ENCODE measurements around the gene CEP95.
A peak's percentile ranks its signal among the peaks of the same experiment; 100 is the strongest.

CEP95 gene

GRCh38 chr17:64533784-64534183 lies 27.0 kb downstream of the CEP95 start:
- 98% methylated on average over 2 of the region's 2 CpGs for WGBS
- H2BK120ac ChIP-seq (ENCODE audit: low read depth, low read length), result no peak overlapping the region
- H3K23ac ChIP-seq (ENCODE audit: low read length in 2 of 2), result no peak overlapping the region
- peaks cover 8% of the 10 kb centered on the region for H3K4me1 ChIP-seq (ENCODE audit: control insufficient read depth, insufficient read depth, low read depth, low read length)
- no peak for DNase-seq
- H3K9me3 ChIP-seq (ENCODE audit: control insufficient read depth, low read length), result no peaks in the 10 kb centered on the region
- H3K36me3 ChIP-seq (ENCODE audit: control insufficient read depth in 1 of 2, insufficient read depth in 2 of 2, low read depth in 1 of 2, low read length in 2 of 2), result peaks cover 34 to 100% of the 10 kb centered on the region in 2 experiments
- H2BK15ac ChIP-seq (ENCODE audit: low read depth, poor library complexity, severe bottlenecking), result no peak overlapping the region
- H3K4ac ChIP-seq (ENCODE audit: low read depth in 1 of 2, low read length in 2 of 2), result no peak overlapping the region
- no peaks in the 10 kb centered on the region for H3K27me3 ChIP-seq (ENCODE audit: control insufficient read depth in 1 of 2, insufficient read depth in 1 of 2, low read length in 2 of 2)
- peaks cover 2% of the 10 kb centered on the region for H3K79me1 ChIP-seq (replicated peaks; ENCODE audit: low read length, poor library complexity, severe bottlenecking)
- no peak overlapping the region for H2AK5ac ChIP-seq (ENCODE audit: low read length, severe bottlenecking)
- peak overlapping the region; percentile 15 for H3K27ac ChIP-seq (ENCODE audit: low read length, poor library complexity, severe bottlenecking)
- no peak overlapping the region for H3K4me2 ChIP-seq (ENCODE audit: low read length, poor library complexity, severe bottlenecking)
- H3K14ac ChIP-seq (ENCODE audit: low read length in 2 of 2), result no peak overlapping the region
- no peak overlapping the region for H2BK5ac ChIP-seq (ENCODE audit: low read depth, low read length, poor library complexity, severe bottlenecking)
- no peak overlapping the region for H2BK12ac ChIP-seq (ENCODE audit: low read length in 2 of 2)
- no peak overlapping the region for H2AFZ ChIP-seq (ENCODE audit: low read depth, low read length)
- no peak overlapping the region for H4K8ac ChIP-seq (ENCODE audit: low read length)
- no peak overlapping the region for H3K18ac ChIP-seq (ENCODE audit: low read depth in 1 of 2, low read length in 2 of 2)
- no peak overlapping the region for H4K91ac ChIP-seq (ENCODE audit: low read length)
- no peak overlapping the region for H3K9ac ChIP-seq (ENCODE audit: low read length)
- no peak overlapping the region for H3K4me3 ChIP-seq (ENCODE audit: insufficient read depth in 1 of 2, low read depth in 1 of 2, low read length in 2 of 2)

DNA sequence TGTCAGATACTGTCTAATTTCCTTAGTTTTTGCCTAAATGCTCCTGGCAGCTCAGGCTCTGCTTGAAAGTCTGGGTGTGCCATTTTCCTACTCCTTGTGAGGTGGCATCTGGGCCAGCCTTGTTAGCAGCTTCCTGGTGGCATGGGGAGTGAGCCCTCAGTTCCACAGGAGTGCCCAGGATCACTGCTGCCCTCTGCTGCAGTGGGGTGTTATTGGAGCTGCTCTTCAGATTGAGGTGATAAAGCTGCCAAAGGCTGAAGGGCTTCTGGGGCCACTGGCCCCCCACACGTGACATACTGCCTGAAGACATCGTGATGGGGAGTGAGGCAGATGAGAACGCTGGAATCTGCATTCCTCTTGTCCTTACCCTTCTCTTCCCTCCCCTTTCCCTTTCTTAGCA lies 27.4 kb downstream of the CEP95 start:
- WGBS, result 91% methylated on average over 2 of the region's 3 CpGs

DNA sequence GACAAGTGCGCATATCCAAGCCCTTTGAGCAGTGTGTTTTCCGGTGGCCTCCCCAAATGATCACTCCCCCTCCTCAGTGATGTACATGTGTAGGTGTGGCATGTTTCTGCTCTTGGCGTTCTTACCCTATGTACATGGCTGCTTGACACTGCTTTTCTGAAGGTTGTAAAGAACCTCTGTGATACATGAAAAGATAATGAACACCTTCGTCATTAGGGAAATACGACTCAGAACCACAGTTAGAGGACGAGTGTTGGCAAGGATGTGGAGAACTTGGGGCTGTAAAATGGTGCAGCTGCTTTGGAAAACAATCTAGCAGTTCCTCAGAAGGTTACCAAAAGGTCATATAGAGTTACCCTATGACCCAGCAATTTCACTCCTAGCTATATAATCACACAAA lies 28.6 kb downstream of the CEP95 start:
- peaks cover 4% of the 10 kb centered on the region for H3K79me1 ChIP-seq (replicated peaks; ENCODE audit: low read length, poor library complexity, severe bottlenecking)
- H3K9me3 ChIP-seq (ENCODE audit: control insufficient read depth, low read length), result no peaks in the 10 kb centered on the region
- H3K18ac ChIP-seq (ENCODE audit: low read depth in 1 of 2, low read length in 2 of 2), result no peak overlapping the region
- no peak overlapping the region for H3K4ac ChIP-seq (ENCODE audit: low read depth in 1 of 2, low read length in 2 of 2)
- no peak overlapping the region for H2BK5ac ChIP-seq (ENCODE audit: low read depth, low read length, poor library complexity, severe bottlenecking)
- WGBS, result 82% methylated on average over 4 of the region's 6 CpGs
- H2BK12ac ChIP-seq (ENCODE audit: low read length in 2 of 2), result no peak overlapping the region
- no peak overlapping the region for H3K14ac ChIP-seq (ENCODE audit: low read length in 2 of 2)
- peak overlapping the region; percentile 6 for H3K9ac ChIP-seq (ENCODE audit: low read length)
- peak overlapping the region; percentile 50 for H3K27ac ChIP-seq (ENCODE audit: low read length, poor library complexity, severe bottlenecking)
- H2BK15ac ChIP-seq (ENCODE audit: low read depth, poor library complexity, severe bottlenecking), result no peak overlapping the region
- H3K27me3 ChIP-seq (ENCODE audit: control insufficient read depth in 1 of 2, insufficient read depth in 1 of 2, low read length in 2 of 2), result no peaks in the 10 kb centered on the region
- no peak overlapping the region for H2AK5ac ChIP-seq (ENCODE audit: low read length, severe bottlenecking)
- no peak for DNase-seq
- H2BK120ac ChIP-seq (ENCODE audit: low read depth, low read length), result no peak overlapping the region
- H3K23ac ChIP-seq (ENCODE audit: low read length in 2 of 2), result no peak overlapping the region
- H3K4me3 ChIP-seq (ENCODE audit: insufficient read depth in 1 of 2, low read depth in 1 of 2, low read length in 2 of 2), result no peak overlapping the region
- H3K4me1 ChIP-seq (ENCODE audit: control insufficient read depth, insufficient read depth, low read depth, low read length), result peaks cover 9% of the 10 kb centered on the region
- H3K4me2 ChIP-seq (ENCODE audit: low read length, poor library complexity, severe bottlenecking), result no peak overlapping the region
- H3K36me3 ChIP-seq (ENCODE audit: control insufficient read depth in 1 of 2, insufficient read depth in 2 of 2, low read depth in 1 of 2, low read length in 2 of 2), result peaks cover 41 to 100% of the 10 kb centered on the region in 2 experiments
- H4K91ac ChIP-seq (ENCODE audit: low read length), result no peak overlapping the region
- no peak overlapping the region for H4K8ac ChIP-seq (ENCODE audit: low read length)
- no peak overlapping the region for H2AFZ ChIP-seq (ENCODE audit: low read depth, low read length)

More for the DNA sequence above, 27.4 kb downstream of the CEP95 start:
- H3K27ac ChIP-seq (ENCODE audit: low read length, poor library complexity, severe bottlenecking), result peak overlapping the region; percentile 15
- peaks cover 4% of the 10 kb centered on the region for H3K79me1 ChIP-seq (replicated peaks; ENCODE audit: low read length, poor library complexity, severe bottlenecking)
- no peak overlapping the region for H2BK120ac ChIP-seq (ENCODE audit: low read depth, low read length)
- no peak overlapping the region for H4K91ac ChIP-seq (ENCODE audit: low read length)
- peaks cover 8% of the 10 kb centered on the region for H3K4me1 ChIP-seq (ENCODE audit: control insufficient read depth, insufficient read depth, low read depth, low read length)
- H3K14ac ChIP-seq (ENCODE audit: low read length in 2 of 2), result no peak overlapping the region
- H3K27me3 ChIP-seq (ENCODE audit: control insufficient read depth in 1 of 2, insufficient read depth in 1 of 2, low read length in 2 of 2), result no peaks in the 10 kb centered on the region
- no peak overlapping the region for H3K4ac ChIP-seq (ENCODE audit: low read depth in 1 of 2, low read length in 2 of 2)
- H3K9ac ChIP-seq (ENCODE audit: low read length), result no peak overlapping the region
- no peak overlapping the region for H2AFZ ChIP-seq (ENCODE audit: low read depth, low read length)
- no peak for DNase-seq
- no peaks in the 10 kb centered on the region for H3K9me3 ChIP-seq (ENCODE audit: control insufficient read depth, low read length)
- no peak overlapping the region for H2BK15ac ChIP-seq (ENCODE audit: low read depth, poor library complexity, severe bottlenecking)
- H3K4me2 ChIP-seq (ENCODE audit: low read length, poor library complexity, severe bottlenecking), result no peak overlapping the region
- H3K23ac ChIP-seq (ENCODE audit: low read length in 2 of 2), result no peak overlapping the region
- peak overlapping the region; percentile 57 for H4K8ac ChIP-seq (ENCODE audit: low read length)
- H2AK5ac ChIP-seq (ENCODE audit: low read length, severe bottlenecking), result no peak overlapping the region
- H3K36me3 ChIP-seq (ENCODE audit: control insufficient read depth in 1 of 2, insufficient read depth in 2 of 2, low read depth in 1 of 2, low read length in 2 of 2), result peaks cover 36 to 100% of the 10 kb centered on the region in 2 experiments
- H3K4me3 ChIP-seq (ENCODE audit: insufficient read depth in 1 of 2, low read depth in 1 of 2, low read length in 2 of 2), result no peak overlapping the region
- H2BK5ac ChIP-seq (ENCODE audit: low read depth, low read length, poor library complexity, severe bottlenecking), result no peak overlapping the region
- no peak overlapping the region for H2BK12ac ChIP-seq (ENCODE audit: low read length in 2 of 2)
- peak overlapping the region in 1 of 2 experiments; percentile 18 for H3K18ac ChIP-seq (ENCODE audit: low read depth in 1 of 2, low read length in 2 of 2)

GRCh38 chr17:64536913-64537312 lies 30.1 kb downstream of the CEP95 start:
- no peak overlapping the region for H3K9ac ChIP-seq (ENCODE audit: low read length)
- no peak overlapping the region for H2BK12ac ChIP-seq (ENCODE audit: low read length in 2 of 2)
- no peak overlapping the region for H3K4ac ChIP-seq (ENCODE audit: low read depth in 1 of 2, low read length in 2 of 2)
- H2BK5ac ChIP-seq (ENCODE audit: low read depth, low read length, poor library complexity, severe bottlenecking), result no peak overlapping the region
- no peaks in the 10 kb centered on the region for H3K27me3 ChIP-seq (ENCODE audit: control insufficient read depth in 1 of 2, insufficient read depth in 1 of 2, low read length in 2 of 2)
- peak overlapping the region; percentile 21 for H3K27ac ChIP-seq (ENCODE audit: low read length, poor library complexity, severe bottlenecking)
- WGBS, result 100% methylated on average over 1 of the region's 2 CpGs
- peak overlapping the region in 1 of 2 experiments; percentile 30 for H3K23ac ChIP-seq (ENCODE audit: low read length in 2 of 2)
- peaks cover 44 to 96% of the 10 kb centered on the region in 2 experiments for H3K36me3 ChIP-seq (ENCODE audit: control insufficient read depth in 1 of 2, insufficient read depth in 2 of 2, low read depth in 1 of 2, low read length in 2 of 2)
- no peak overlapping the region for H2BK120ac ChIP-seq (ENCODE audit: low read depth, low read length)
- no peak overlapping the region for H3K14ac ChIP-seq (ENCODE audit: low read length in 2 of 2)
- H2AK5ac ChIP-seq (ENCODE audit: low read length, severe bottlenecking), result no peak overlapping the region
- H4K91ac ChIP-seq (ENCODE audit: low read length), result no peak overlapping the region
- H3K79me1 ChIP-seq (replicated peaks; ENCODE audit: low read length, poor library complexity, severe bottlenecking), result peaks cover 9% of the 10 kb centered on the region
- DNase-seq, result no peak
- no peak overlapping the region for H3K4me2 ChIP-seq (ENCODE audit: low read length, poor library complexity, severe bottlenecking)
- H3K4me3 ChIP-seq (ENCODE audit: insufficient read depth in 1 of 2, low read depth in 1 of 2, low read length in 2 of 2), result no peak overlapping the region
- H2BK15ac ChIP-seq (ENCODE audit: low read depth, poor library complexity, severe bottlenecking), result no peak overlapping the region
- H4K8ac ChIP-seq (ENCODE audit: low read length), result no peak overlapping the region
- no peaks in the 10 kb centered on the region for H3K9me3 ChIP-seq (ENCODE audit: control insufficient read depth, low read length)
- peaks cover 11% of the 10 kb centered on the region for H3K4me1 ChIP-seq (ENCODE audit: control insufficient read depth, insufficient read depth, low read depth, low read length)
- no peak overlapping the region for H2AFZ ChIP-seq (ENCODE audit: low read depth, low read length)
- H3K18ac ChIP-seq (ENCODE audit: low read depth in 1 of 2, low read length in 2 of 2), result no peak overlapping the region

All from mesenchymal stem cell (in vitro differentiated cells and primary cell).